GM19468 (cell line): ENCODE measurements around the gene XRCC3.

Experiments used
- ATAC-seq: cut with Tn5 transposase; IDR thresholded peaks from one replicate; pipeline ENCODE4 v1.9.1; 2021; ENCODE audit warnings: mild to moderate bottlenecking, moderate library complexity, moderate number of reproducible peaks; ENCODE audit not compliant: unreplicated experiment; ENCODE audit errors: extremely low read depth

The XRCC3 gene

GRCh38 chr14:103715052-103716000, at the start of gene XRCC3, which contains the start of gene ZFYVE21:
TSS of gene XRCC3 (minus strand) at chr14:103715451. CDS start at chr14:103711087, 4,364 bp downstream.
TSS of gene ZFYVE21 (plus strand) at chr14:103715810. CDS start at chr14:103715842, 32 bp downstream.
- ATAC-seq: peak; percentile 95

- ATAC-seq: peak; percentile 46
These were observed 48.7 kb upstream of the XRCC3 start for GRCh38 chr14:103763730-103764488.

GRCh38 chr14:103762541-103762940, 47.3 kb upstream of the XRCC3 start:
- no peak for ATAC-seq

GRCh38 chr14:103762036-103762435, 46.8 kb upstream of the XRCC3 start:
- ATAC-seq: no peak

GRCh38 chr14:103758059-103758776, 43.0 kb upstream of the XRCC3 start:
- ATAC-seq: no peak

GRCh38 chr14:103755060-103755459, 39.8 kb upstream of the XRCC3 start:
- no peak for ATAC-seq

GRCh38 chr14:103753774-103754173, 38.5 kb upstream of the XRCC3 start:
- no peak for ATAC-seq

GRCh38 chr14:103749860-103750259, 34.6 kb upstream of the XRCC3 start:
- no peak for ATAC-seq

- no peak for ATAC-seq
These were observed 34.2 kb upstream of the XRCC3 start for GRCh38 chr14:103749452-103749851.

GRCh38 chr14:103748534-103748857, 33.2 kb upstream of the XRCC3 start:
- no peak for ATAC-seq

- no peak for ATAC-seq
These were observed 31.4 kb upstream of the XRCC3 start for GRCh38 chr14:103746701-103747100.

- ATAC-seq: no peak
These were observed 30.2 kb upstream of the XRCC3 start for GRCh38 chr14:103745424-103745823.

GRCh38 chr14:103744621-103745395, 29.6 kb upstream of the XRCC3 start:
- no peak for ATAC-seq

GRCh38 chr14:103743691-103744090, 28.4 kb upstream of the XRCC3 start:
- ATAC-seq: no peak

GRCh38 chr14:103742499-103743255, 27.4 kb upstream of the XRCC3 start:
- no peak for ATAC-seq

GRCh38 chr14:103741876-103742275, 26.6 kb upstream of the XRCC3 start:
- no peak for ATAC-seq

GRCh38 chr14:103740991-103741689, 25.9 kb upstream of the XRCC3 start:
- ATAC-seq: no peak

- no peak for ATAC-seq
These were observed 24.7 kb upstream of the XRCC3 start for GRCh38 chr14:103739793-103740501.
